RWPE2 (cell line): ENCODE measurements around the gene AOX1.

Experiments used
- ATAC-seq: fragments of 200-7000 bp; cut with Tn5 transposase; 3 replicates; pipeline ENCODE4 v1.9.1; 2021; ENCODE audit warnings: low read depth
- DNase-seq: peaks from one replicate; pipeline ENCODE4 v3.0.0-alpha.2; 2020; ENCODE audit warnings: low spot score
- H3K27ac ChIP-seq: fragments of 450-650 bp; 2 replicates; pipeline ENCODE4 v1.5.1; 2017; ENCODE audit warnings: mild to moderate bottlenecking; ENCODE audit not compliant: poor library complexity, severe bottlenecking
- H3K27me3 ChIP-seq: fragments of 250-450 bp; sonication (Bioruptor Pico); 2 replicates; pipeline ENCODE4 v1.5.1; 2021; ENCODE audit warnings: mild to moderate bottlenecking, moderate library complexity; ENCODE audit not compliant: insufficient read depth, poor library complexity, severe bottlenecking
- H3K36me3 ChIP-seq: fragments of 250-450 bp; sonication (Bioruptor Pico); 2 replicates; pipeline ENCODE4 v1.5.1; 2020; ENCODE audit warnings: low read depth, mild to moderate bottlenecking, moderate library complexity
- H3K4me1 ChIP-seq: fragments of 250-450 bp; sonication (Bioruptor Pico); 2 replicates; pipeline ENCODE4 v1.5.1; 2021; ENCODE audit warnings: mild to moderate bottlenecking, moderate library complexity; ENCODE audit not compliant: insufficient read depth, poor library complexity, severe bottlenecking
- H3K4me3 ChIP-seq: fragments of 250-450 bp; sonication (Bioruptor Pico); 2 replicates; pipeline ENCODE4 v1.5.1; 2021; ENCODE audit warnings: mild to moderate bottlenecking, moderate library complexity; ENCODE audit not compliant: severe bottlenecking
- H3K9me3 ChIP-seq: fragments of 250-450 bp; sonication (Bioruptor Pico); 2 replicates; pipeline ENCODE4 v1.5.1; 2021; ENCODE audit warnings: mild to moderate bottlenecking, moderate library complexity; ENCODE audit not compliant: severe bottlenecking
- TF ChIP-seq, protein P1 (sequence below): fragments of 450-650 bp; IDR thresholded peaks from one replicate; pipeline ENCODE4 v1.5.1; 2017; ENCODE audit warnings: mild to moderate bottlenecking, moderate library complexity; ENCODE audit not compliant: poor library complexity, severe bottlenecking

AOX1 gene

DNA sequence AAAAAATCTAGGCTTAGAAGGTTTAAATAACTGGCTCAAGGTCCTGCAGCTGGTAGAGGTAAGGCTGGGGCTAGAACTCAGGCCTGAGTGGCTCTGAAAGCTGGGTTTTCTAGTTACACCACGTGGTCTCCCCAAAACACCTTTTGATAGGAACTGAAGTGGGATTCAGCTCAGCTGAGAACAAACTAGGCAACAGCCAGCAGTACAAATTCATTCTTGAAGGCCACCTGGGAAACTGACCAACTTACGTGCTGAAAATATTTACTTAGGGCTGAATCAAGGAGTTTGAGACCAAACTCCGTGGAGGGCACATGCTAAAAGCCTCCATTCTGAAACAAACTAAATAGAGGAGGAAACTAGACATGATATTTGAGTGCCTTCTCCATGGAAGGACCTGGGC lies 67.2 kb downstream of the AOX1 start:
- H3K9me3 ChIP-seq, result no peaks in the 10 kb centered on the region
- H3K4me1 ChIP-seq, result peaks cover 8% of the 10 kb centered on the region
- no peaks in the 10 kb centered on the region for H3K27me3 ChIP-seq
- TF ChIP-seq, protein P1, sequence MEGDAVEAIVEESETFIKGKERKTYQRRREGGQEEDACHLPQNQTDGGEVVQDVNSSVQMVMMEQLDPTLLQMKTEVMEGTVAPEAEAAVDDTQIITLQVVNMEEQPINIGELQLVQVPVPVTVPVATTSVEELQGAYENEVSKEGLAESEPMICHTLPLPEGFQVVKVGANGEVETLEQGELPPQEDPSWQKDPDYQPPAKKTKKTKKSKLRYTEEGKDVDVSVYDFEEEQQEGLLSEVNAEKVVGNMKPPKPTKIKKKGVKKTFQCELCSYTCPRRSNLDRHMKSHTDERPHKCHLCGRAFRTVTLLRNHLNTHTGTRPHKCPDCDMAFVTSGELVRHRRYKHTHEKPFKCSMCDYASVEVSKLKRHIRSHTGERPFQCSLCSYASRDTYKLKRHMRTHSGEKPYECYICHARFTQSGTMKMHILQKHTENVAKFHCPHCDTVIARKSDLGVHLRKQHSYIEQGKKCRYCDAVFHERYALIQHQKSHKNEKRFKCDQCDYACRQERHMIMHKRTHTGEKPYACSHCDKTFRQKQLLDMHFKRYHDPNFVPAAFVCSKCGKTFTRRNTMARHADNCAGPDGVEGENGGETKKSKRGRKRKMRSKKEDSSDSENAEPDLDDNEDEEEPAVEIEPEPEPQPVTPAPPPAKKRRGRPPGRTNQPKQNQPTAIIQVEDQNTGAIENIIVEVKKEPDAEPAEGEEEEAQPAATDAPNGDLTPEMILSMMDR, result no peak
- H3K4me3 ChIP-seq, result no peak overlapping the region
- no peak overlapping the region for H3K27ac ChIP-seq
- ATAC-seq (no peak), DNase-seq (no peak)
- H3K36me3 ChIP-seq, result no peaks in the 10 kb centered on the region

DNA sequence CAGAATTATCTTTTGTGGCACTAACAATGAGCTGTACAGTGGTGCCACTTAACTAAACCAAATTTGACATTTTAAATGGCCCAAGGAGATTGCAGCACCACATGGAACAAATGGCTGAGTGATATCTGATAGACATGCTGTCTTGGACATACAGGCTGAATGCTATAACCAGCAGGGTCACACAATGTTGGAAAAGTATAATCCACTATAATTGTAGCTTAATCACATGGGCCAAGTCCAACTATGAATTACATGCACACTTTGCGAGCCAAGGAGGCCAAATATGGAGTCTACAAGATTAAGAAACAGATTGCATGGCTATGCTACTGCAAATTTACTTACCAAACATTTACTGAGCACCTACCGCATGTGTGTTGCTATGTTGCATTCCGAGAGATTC lies 69.0 kb downstream of the AOX1 start:
- DNase-seq (no peak), ATAC-seq (no peak)
- Histone ChIP-seq H3K4me3 (no peak overlapping the region), H3K36me3 (no peaks in the 10 kb centered on the region), H3K27ac (no peak overlapping the region), H3K27me3 (no peaks in the 10 kb centered on the region), H3K4me1 (no peaks in the 10 kb centered on the region), H3K9me3 (no peaks in the 10 kb centered on the region)
- TF ChIP-seq, protein P1, result no peak

DNA sequence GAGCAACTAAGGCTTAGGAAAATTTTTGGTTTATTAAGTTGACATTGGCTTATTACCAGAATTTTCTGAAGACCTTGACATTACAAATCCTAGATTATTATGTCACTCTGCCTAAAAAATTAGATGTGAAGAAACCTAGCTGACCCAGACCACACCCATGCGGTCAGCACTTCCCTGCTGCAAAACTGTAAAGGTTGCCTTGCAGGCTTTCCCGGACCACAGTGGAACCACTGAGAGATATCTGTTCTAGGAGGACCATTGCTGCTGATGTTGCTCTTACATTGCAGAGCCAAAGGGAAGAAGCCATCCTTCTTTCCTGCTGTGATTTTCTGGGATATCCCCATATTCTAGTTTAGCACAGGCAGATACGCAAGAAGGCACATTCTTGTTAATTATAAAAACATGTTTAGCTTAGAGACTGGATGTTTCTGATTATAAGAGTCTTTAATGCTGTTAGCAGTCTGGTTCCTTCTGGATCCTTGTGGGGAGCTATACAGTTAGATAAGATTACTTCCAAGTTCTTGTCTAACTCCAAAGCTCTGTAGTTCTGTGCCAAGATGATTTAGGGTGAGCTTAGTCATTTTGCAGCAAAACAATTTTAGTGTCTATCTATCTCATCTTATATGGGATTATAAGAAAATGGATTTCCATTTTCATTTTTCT lies 70.2 kb downstream of the AOX1 start:
- TF ChIP-seq, protein P1, result no peak
- Histone ChIP-seq H3K4me3 (no peak overlapping the region), H3K27ac (no peak overlapping the region), H3K9me3 (no peaks in the 10 kb centered on the region), H3K27me3 (no peaks in the 10 kb centered on the region), H3K36me3 (no peaks in the 10 kb centered on the region), H3K4me1 (no peaks in the 10 kb centered on the region)
- DNase-seq (no peak), ATAC-seq (no peak)

DNA sequence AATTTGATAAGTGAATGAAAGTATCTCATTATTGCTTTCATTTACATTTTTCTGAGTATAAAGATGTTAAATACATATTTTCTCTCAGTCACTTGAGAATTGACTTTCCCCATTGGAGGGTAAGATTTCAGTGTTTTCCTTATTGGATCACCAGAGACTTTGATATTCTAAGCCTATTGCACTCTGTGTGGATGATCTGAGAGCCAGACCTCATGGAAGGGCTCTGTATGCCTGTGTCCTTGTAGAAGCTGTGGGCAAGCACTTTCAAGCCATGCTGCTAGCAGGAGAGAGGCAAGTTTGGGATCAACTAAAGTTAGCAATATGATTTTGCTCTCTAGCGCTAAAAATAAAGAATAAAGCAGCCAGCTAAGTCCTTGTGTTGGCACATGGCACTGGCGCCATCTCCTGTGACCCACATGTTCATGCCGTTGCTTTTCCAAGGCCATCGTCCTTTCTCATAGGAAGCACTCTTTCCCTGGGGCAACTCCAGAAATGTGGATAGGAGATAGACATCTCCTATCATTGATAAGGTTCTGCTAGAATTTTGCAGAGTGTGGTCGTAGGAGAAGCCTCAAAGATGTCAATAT lies 72.6 kb downstream of the AOX1 start:
- H3K9me3 ChIP-seq, result no peaks in the 10 kb centered on the region
- TF ChIP-seq, protein P1, result no peak
- ATAC-seq (no peak), DNase-seq (no peak)
- no peak overlapping the region for H3K4me3 ChIP-seq
- H3K36me3 ChIP-seq, result no peaks in the 10 kb centered on the region
- no peaks in the 10 kb centered on the region for H3K27me3 ChIP-seq
- no peak overlapping the region for H3K27ac ChIP-seq
- H3K4me1 ChIP-seq, result peaks cover 12% of the 10 kb centered on the region

DNA sequence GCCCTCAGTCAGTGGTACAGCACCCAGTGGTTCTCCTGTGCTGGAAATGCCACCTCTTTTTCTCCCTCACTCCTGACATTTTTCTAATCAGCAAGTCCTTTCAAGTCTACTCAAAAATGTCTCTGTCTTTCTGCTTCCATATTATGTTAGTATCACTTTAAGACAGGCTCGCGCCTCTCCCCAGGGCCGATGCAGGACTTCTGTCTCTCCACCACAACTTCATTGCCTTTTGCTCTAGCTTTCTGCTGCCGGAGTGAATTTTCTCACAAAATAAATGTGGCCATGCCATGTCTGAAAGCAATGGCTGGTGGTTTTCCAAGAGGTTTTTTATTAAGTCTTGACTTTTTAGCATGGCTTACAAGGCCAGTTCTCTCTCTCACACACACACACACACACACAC lies 73.6 kb downstream of the AOX1 start:
- Histone ChIP-seq H3K4me1 (peaks cover 13% of the 10 kb centered on the region), H3K27ac (no peak overlapping the region), H3K9me3 (no peaks in the 10 kb centered on the region), H3K27me3 (no peaks in the 10 kb centered on the region), H3K36me3 (no peaks in the 10 kb centered on the region), H3K4me3 (no peak overlapping the region)
- ATAC-seq (no peak), DNase-seq (no peak)
- TF ChIP-seq, protein P1, result no peak
